Dermis microvascular lymphatic vessel endothelial cell (primary cell): Measurements from ENCODE around the gene SLC6A12. TPM values are rescaled to one million over a fixed set of nuclear protein-coding genes. Genes with fewer than 3 reads are reported as not detected.

Experiments used
- DNase-seq, 2 donors: peaks; one replicate each; pipeline versions ENCODE4 v3.0.0 to v3.0.0-alpha.2; 2010; ENCODE audit warnings: low read depth in 2 of 2
- total RNA-seq: library from RNA; depleted of rRNA; stranded (reverse); fragments of >200 nt; gene quantifications from 2 replicates; pipeline ENCODE4 v1.2.1, GENCODE V29; 2014

SLC6A12 gene
- total RNA-seq, 1 donor from 2014 or later, result 0.13 TPM

GRCh38 chr12:234891-235415 lies 21.0 kb upstream of the SLC6A12 start:
- no peak for DNase-seq

- no peak for DNase-seq
Observed at GRCh38 chr12:234019-234418, 20.1 kb upstream of the SLC6A12 start.

GRCh38 chr12:233615-233968 lies 19.6 kb upstream of the SLC6A12 start:
- DNase-seq, result no peak

- no peak for DNase-seq
Observed at GRCh38 chr12:232731-233614, 19.0 kb upstream of the SLC6A12 start.

GRCh38 chr12:230925-231671 lies 17.1 kb upstream of the SLC6A12 start:
- DNase-seq, result no peak

GRCh38 chr12:229441-230191 lies 15.7 kb upstream of the SLC6A12 start:
- no peak for DNase-seq

GRCh38 chr12:228846-229200 lies 14.9 kb upstream of the SLC6A12 start:
- DNase-seq, result no peak

GRCh38 chr12:227923-228845 lies 14.2 kb upstream of the SLC6A12 start:
- no peak for DNase-seq

GRCh38 chr12:227286-227915 lies 13.4 kb upstream of the SLC6A12 start:
- DNase-seq, result no peak

- DNase-seq, result no peak
Observed at GRCh38 chr12:226401-226800, 12.4 kb upstream of the SLC6A12 start.

GRCh38 chr12:225012-225411 lies 11.1 kb upstream of the SLC6A12 start:
- no peak for DNase-seq

- no peak for DNase-seq
Observed at GRCh38 chr12:224330-224729, 10.4 kb upstream of the SLC6A12 start.

GRCh38 chr12:223841-224240 lies 9.9 kb upstream of the SLC6A12 start:
- DNase-seq, result no peak

GRCh38 chr12:221736-222135 lies 7.8 kb upstream of the SLC6A12 start:
- DNase-seq, result no peak

- DNase-seq, result no peak
Observed at GRCh38 chr12:220946-221550, 7.1 kb upstream of the SLC6A12 start.

GRCh38 chr12:220491-220890 lies 6.5 kb upstream of the SLC6A12 start:
- no peak for DNase-seq

- DNase-seq, result peak in 1 of 2 donors; percentile 32
Observed at GRCh38 chr12:219891-220352, 6.0 kb upstream of the SLC6A12 start.

GRCh38 chr12:218728-219590 lies 5.0 kb upstream of the SLC6A12 start:
- DNase-seq, result no peak

GRCh38 chr12:218221-218620 lies 4.3 kb upstream of the SLC6A12 start:
- DNase-seq, result no peak
